Sigmoid colon (tissue), 4 donors: ENCODE data around the gene KRTAP9-8.

Source experiments
- CTCF ChIP-seq, 4 experiments: fragments of 450-650 bp in 3 of 4; fragments of 200-600 bp in 1 of 4; IDR thresholded peaks; one replicate each; pipeline ENCODE4 v1.5.1; 2016 to 2019; ENCODE audit warnings: antibody characterized with exemption in 4 of 4, mild to moderate bottlenecking in 3 of 4, moderate library complexity in 2 of 4
- EP300 ChIP-seq, 4 donors: sonication (generic); formaldehyde crosslinking; IDR thresholded peaks; one replicate each; pipeline ENCODE4 v1.6.1; 2017; ENCODE audit warnings: antibody characterized with exemption in 4 of 4
- POLR2A ChIP-seq, 2 donors: fragments of 450-650 bp; IDR thresholded peaks; one replicate each; pipeline ENCODE4 v1.6.1; 2016; ENCODE audit warnings: antibody characterized with exemption in 2 of 2, mild to moderate bottlenecking in 2 of 2, moderate library complexity in 2 of 2
- POLR2AphosphoS5 ChIP-seq, 4 donors: sonication (generic); formaldehyde crosslinking; IDR thresholded peaks; one replicate each; pipeline ENCODE4 v1.6.1; 2017; ENCODE audit warnings: antibody characterized with exemption in 4 of 4

DNA sequence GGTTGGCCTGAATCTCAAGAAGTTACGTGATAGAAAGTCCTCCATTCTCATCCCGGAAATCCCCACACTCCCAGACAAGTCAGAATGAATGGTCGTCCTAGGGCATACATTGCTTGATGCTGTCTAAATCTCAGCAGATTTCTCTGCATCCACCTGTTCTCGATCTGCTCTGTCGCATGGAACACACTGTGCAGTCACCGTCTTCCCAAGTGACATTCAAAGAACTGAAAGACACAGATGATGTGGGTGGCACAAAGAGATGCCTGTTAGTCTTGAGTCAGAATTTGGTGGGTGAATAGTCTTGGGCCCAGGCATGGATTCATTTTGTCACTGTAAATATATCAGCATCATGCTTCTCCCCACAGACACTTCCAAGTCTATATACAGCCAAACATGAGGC is 6.1 kb upstream of the KRTAP9-8 start:
- TF ChIP-seq CTCF (IDR thresholded peaks at IDR 0.05) (no peak), POLR2AphosphoS5 (IDR thresholded peaks at IDR 0.05) (no peak), POLR2A (IDR thresholded peaks at IDR 0.05) (no peak), EP300 (IDR thresholded peaks at IDR 0.05) (no peak)
